Fibroblast of skin of right biceps (primary cell): ENCODE measurements around the gene MAN1C1.

Source experiments
- DNase-seq: peaks from one replicate; pipeline ENCODE4 v3.0.0-alpha.2; 2013

The MAN1C1 gene

GRCh38 chr1:25821630-25822091 lies 205.1 kb downstream of the MAN1C1 start:
- DNase-seq: no peak

- DNase-seq: no peak
Measured at GRCh38 chr1:25825605-25826004, 209.0 kb downstream of the MAN1C1 start.

DNA sequence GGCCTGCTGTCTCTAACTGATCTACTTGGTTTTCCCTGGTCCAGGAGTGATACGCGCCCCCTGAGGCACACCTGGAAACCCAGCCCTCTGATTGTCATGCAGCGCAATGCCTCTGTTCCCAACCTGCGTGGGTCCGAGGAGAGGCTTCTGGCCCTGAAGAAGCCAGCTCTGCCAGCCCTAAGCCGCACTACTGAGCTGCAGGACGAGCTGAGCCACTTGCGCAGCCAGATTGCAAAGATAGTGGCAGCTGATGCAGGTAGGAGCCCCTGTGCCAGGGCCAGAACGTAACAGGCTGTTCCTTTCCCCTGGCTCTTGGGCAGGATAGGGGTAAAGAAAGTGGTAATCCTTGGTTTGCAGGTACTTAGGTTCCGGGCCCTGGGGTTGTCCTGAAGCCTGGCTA lies 210.0 kb downstream of the MAN1C1 start:
- no peak for DNase-seq

DNA sequence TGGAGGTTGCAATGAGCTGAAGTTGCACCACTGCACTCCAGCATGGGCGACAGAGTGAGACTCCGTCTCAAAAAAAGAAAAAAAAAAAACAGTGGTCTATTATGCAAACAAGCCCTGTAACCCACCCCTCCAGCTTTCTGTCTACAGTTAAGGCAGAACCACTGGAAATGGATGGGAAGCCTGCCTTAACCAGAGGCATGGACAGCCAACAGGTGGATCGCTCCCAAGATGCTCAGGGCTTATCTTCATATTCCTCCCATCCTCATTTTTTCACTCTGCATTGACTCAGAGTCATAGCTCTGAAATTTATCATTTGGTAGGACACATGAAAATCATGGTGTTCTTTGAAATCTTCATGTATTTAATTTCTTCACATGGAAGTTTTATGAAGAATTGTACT lies 211.9 kb downstream of the MAN1C1 start:
- DNase-seq: no peak

DNA sequence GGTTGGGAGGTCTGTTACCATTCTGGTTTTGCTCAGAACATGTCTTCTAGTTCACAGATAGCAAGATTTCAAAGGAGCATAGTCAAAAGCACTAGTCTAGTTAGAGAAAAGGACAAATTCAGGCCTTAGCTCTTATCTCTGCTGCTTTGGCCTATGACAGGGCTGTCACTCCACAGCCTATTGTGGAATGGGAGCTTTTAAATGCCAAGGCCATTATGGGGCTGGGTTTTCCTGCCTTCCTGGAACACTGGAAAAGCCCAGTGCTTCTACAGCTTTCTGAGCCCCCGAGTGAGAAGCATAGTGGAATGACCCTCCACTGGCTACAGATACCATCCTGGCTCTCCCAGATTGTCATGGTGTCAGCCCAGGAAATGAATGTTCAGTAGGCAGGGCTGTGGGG lies 212.5 kb downstream of the MAN1C1 start:
- DNase-seq: no peak

DNA sequence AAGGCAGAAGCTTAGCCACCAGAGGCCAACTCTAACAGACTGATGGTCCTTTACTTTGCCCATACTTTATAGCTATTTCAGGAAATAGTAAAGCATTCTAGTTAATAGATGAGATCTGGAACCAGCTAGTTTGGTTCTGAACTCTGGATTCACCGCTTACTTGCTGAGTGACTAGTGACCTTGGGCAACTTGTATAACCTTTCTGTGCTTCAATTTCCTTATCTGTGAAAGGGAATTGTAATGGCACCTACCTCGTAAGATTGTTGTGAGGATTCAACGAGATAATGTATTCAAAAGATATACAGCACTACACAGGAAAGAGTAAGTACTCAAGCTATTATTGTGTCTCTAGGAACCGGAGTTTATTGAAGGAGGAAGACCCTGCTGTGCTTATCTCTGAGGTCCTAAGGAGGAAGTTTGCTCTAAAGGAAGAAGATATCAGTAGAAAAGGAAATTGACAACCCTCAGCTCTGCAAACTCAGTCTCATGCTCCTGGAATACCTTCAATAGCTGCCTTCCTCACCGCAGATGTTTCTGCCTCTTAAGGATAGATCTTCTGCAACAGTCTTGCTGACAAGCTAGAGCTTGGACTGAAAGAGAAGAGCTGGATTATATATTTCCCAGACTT lies 215.1 kb downstream of the MAN1C1 start:
- no peak for DNase-seq

- no peak for DNase-seq
Measured at GRCh38 chr1:25832336-25833037, 215.9 kb downstream of the MAN1C1 start.

- DNase-seq: no peak
Measured at GRCh38 chr1:25833158-25833557, 216.6 kb downstream of the MAN1C1 start.
